Measurements from ENCODE around the gene FOXP1. TPM values are rescaled to one million over a fixed set of nuclear protein-coding genes. Genes with fewer than 3 reads are reported as not detected.

Gene FOXP1
- total and polyA plus RNA-seq, 2 of the 13 experiments (the other 11 are each of a cell fraction or from before 2014, with no cell fraction given) = 40.4 to 59.0 TPM

DNA sequence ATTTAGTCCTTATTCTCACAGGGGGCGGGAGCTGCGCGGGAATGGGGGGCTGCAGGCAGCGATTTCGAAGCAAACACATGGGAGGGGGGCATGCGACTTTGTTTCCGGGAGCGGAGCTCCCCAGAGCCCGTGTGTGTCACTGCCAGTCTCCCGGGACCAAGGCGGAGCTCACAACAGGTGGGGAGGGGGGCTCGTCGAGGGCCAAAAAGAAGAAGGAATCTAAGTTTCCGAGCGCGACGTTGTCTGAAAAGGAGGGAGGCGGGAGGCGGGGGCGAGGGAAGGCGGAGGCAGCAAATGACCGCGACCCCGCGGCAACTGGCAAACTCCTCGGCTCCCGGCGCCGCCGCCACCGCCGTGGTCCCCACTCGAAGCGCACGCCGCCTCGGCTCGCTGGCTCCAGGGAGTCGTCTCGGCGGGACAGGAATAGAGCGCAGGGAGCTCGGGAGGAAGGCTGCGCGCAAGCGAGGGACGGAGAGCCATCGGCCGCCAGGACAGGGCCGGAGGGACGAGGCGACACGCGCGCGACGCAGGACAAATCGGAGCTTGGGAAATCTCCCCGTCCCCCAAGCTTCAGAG, 1.4 kb downstream of the FOXP1 start (continued):
- TF ChIP-seq, protein P1, sequence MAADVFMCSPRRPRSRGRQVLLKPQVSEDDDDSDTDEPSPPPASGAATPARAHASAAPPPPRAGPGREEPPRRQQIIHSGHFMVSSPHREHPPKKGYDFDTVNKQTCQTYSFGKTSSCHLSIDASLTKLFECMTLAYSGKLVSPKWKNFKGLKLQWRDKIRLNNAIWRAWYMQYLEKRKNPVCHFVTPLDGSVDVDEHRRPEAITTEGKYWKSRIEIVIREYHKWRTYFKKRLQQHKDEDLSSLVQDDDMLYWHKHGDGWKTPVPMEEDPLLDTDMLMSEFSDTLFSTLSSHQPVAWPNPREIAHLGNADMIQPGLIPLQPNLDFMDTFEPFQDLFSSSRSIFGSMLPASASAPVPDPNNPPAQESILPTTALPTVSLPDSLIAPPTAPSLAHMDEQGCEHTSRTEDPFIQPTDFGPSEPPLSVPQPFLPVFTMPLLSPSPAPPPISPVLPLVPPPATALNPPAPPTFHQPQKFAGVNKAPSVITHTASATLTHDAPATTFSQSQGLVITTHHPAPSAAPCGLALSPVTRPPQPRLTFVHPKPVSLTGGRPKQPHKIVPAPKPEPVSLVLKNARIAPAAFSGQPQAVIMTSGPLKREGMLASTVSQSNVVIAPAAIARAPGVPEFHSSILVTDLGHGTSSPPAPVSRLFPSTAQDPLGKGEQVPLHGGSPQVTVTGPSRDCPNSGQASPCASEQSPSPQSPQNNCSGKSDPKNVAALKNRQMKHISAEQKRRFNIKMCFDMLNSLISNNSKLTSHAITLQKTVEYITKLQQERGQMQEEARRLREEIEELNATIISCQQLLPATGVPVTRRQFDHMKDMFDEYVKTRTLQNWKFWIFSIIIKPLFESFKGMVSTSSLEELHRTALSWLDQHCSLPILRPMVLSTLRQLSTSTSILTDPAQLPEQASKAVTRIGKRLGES (CRISPR knock-in tag; IDR thresholded peaks at IDR 0.05; ENCODE audit: borderline replicate concordance) = no peak
- TF ChIP-seq FOSL2 (CRISPR knock-in tag; IDR thresholded peaks at IDR 0.05) = no peak; the same call in 1 of the 2 replicates
- TF ChIP-seq, protein P2, sequence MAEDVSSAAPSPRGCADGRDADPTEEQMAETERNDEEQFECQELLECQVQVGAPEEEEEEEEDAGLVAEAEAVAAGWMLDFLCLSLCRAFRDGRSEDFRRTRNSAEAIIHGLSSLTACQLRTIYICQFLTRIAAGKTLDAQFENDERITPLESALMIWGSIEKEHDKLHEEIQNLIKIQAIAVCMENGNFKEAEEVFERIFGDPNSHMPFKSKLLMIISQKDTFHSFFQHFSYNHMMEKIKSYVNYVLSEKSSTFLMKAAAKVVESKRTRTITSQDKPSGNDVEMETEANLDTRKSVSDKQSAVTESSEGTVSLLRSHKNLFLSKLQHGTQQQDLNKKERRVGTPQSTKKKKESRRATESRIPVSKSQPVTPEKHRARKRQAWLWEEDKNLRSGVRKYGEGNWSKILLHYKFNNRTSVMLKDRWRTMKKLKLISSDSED (CRISPR knock-in tag; IDR thresholded peaks at IDR 0.05) = no peak
- TF ChIP-seq SIX4 (CRISPR knock-in tag; IDR thresholded peaks at IDR 0.05) = no peak
- TF ChIP-seq ZFP41 (CRISPR knock-in tag; IDR thresholded peaks at IDR 0.05; ENCODE audit: borderline replicate concordance) = no peak
- TF ChIP-seq ZNF451 (CRISPR knock-in tag; IDR thresholded peaks at IDR 0.05) = 0 out of 2 replicates have a peak, but pooled peaks have one; percentile 18
- no peak for TF ChIP-seq SMAD3 (CRISPR knock-in tag; IDR thresholded peaks at IDR 0.05)
- TF ChIP-seq CAMTA2 (CRISPR knock-in tag; IDR thresholded peaks at IDR 0.05; ENCODE audit: borderline replicate concordance) = 0 out of 2 replicates have a peak, but pooled peaks have one; percentile 36
- TF ChIP-seq ZNF282 (IDR thresholded peaks at IDR 0.05; ENCODE audit: partially characterized antibody) = no peak
- TF ChIP-seq KAT2B (IDR thresholded peaks at IDR 0.05; ENCODE audit: borderline replicate concordance, low read depth, low read length) = no peak
- no peak for TF ChIP-seq NFE2L1 (CRISPR knock-in tag; IDR thresholded peaks at IDR 0.05; ENCODE audit: borderline replicate concordance)
- TF ChIP-seq MZF1 (CRISPR knock-in tag; IDR thresholded peaks at IDR 0.05; ENCODE audit: borderline replicate concordance) = no peak
- no peak for TF ChIP-seq NR2F2 (IDR thresholded peaks at IDR 0.05; ENCODE audit: borderline replicate concordance, low read depth)
- TF ChIP-seq SOX13 (IDR thresholded peaks at IDR 0.05) = no peak
- 0 out of 4 replicates have a peak, but pooled peaks of 1 of the 2 experiments have one; percentile 21 for TF ChIP-seq SOX13 (CRISPR knock-in tag; conservative IDR thresholded peaks at IDR 0.05 in 1 of 2, IDR thresholded peaks at IDR 0.05 in 1 of 2)
- peak; percentile 40; the same call in 1 of the 2 replicates for TF ChIP-seq TARDBP (CRISPR knock-in tag; IDR thresholded peaks at IDR 0.05)
- TF ChIP-seq HNRNPUL1 (IDR thresholded peaks at IDR 0.05; ENCODE audit: low read depth, low read length) = no peak
- no peak for TF ChIP-seq PHF5A (CRISPR knock-in tag; IDR thresholded peaks at IDR 0.05; ENCODE audit: low read depth, unreplicated experiment)
- TF ChIP-seq MXD4 (CRISPR knock-in tag; IDR thresholded peaks at IDR 0.05) = 0 out of 2 replicates have a peak, but pooled peaks have one; percentile 37
- TF ChIP-seq, protein P3, sequence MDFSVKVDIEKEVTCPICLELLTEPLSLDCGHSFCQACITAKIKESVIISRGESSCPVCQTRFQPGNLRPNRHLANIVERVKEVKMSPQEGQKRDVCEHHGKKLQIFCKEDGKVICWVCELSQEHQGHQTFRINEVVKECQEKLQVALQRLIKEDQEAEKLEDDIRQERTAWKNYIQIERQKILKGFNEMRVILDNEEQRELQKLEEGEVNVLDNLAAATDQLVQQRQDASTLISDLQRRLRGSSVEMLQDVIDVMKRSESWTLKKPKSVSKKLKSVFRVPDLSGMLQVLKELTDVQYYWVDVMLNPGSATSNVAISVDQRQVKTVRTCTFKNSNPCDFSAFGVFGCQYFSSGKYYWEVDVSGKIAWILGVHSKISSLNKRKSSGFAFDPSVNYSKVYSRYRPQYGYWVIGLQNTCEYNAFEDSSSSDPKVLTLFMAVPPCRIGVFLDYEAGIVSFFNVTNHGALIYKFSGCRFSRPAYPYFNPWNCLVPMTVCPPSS (IDR thresholded peaks at IDR 0.05) = no peak
- TF ChIP-seq, protein P4, sequence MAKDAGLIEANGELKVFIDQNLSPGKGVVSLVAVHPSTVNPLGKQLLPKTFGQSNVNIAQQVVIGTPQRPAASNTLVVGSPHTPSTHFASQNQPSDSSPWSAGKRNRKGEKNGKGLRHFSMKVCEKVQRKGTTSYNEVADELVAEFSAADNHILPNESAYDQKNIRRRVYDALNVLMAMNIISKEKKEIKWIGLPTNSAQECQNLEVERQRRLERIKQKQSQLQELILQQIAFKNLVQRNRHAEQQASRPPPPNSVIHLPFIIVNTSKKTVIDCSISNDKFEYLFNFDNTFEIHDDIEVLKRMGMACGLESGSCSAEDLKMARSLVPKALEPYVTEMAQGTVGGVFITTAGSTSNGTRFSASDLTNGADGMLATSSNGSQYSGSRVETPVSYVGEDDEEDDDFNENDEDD (CRISPR knock-in tag; IDR thresholded peaks at IDR 0.05; ENCODE audit: borderline replicate concordance) = no peak
- no peak for TF ChIP-seq EHMT2 (IDR thresholded peaks at IDR 0.05; ENCODE audit: borderline replicate concordance, low read depth, low read length)
- no peak for TF ChIP-seq ZNF782 (CRISPR knock-in tag; IDR thresholded peaks at IDR 0.05; ENCODE audit: borderline replicate concordance)
- no peak for TF ChIP-seq RORA (CRISPR knock-in tag; IDR thresholded peaks at IDR 0.05)
